Activated CD4-positive, alpha-beta T cell treated with anti-CD3 and anti-CD28 coated beads for 36 hours (primary cell): ENCODE results near the gene RPL22. TPM values are rescaled to one million over a fixed set of nuclear protein-coding genes. Genes with fewer than 3 reads are reported as not detected.

Source experiments
- ATAC-seq: fragments of 200-7000 bp; cut with Tn5 transposase; one replicate; pipeline ENCODE4 v1.10.0; 2021; ENCODE audit warnings: mild to moderate bottlenecking, moderate library complexity
- CTCF ChIA-PET: fragments of 350-600 bp; sonication (Branson Sonifier 250); formaldehyde crosslinking; loops from one replicate; lab custom pipeline; 2021; ENCODE audit warnings: antibody characterized with exemption; lab: Charles Lee
- POLR2A ChIA-PET: fragments of 350-600 bp; sonication (Branson Sonifier 250); formaldehyde crosslinking; loops from one replicate; lab custom pipeline; 2021; ENCODE audit warnings: antibody characterized with exemption, inconsistent platforms; lab: Charles Lee
- DNase-seq: peaks from one replicate; pipeline ENCODE4 v3.0.0-alpha.2; 2020
- H3K27ac Mint-ChIP-seq: one replicate; pipeline ENCODE4 v1.8.0; 2021; ENCODE audit warnings: mixed read lengths
- H3K27me3 Mint-ChIP-seq: one replicate; pipeline ENCODE4 v1.8.0; 2021; ENCODE audit warnings: mixed read lengths
- H3K36me3 Mint-ChIP-seq: one replicate; pipeline ENCODE4 v1.8.0; 2021; ENCODE audit warnings: low read depth, mixed read lengths
- H3K4me1 Mint-ChIP-seq: one replicate; pipeline ENCODE4 v1.8.0; 2021; ENCODE audit warnings: mixed read lengths
- H3K4me3 Mint-ChIP-seq: one replicate; pipeline ENCODE4 v1.8.0; 2021; ENCODE audit warnings: mild to moderate bottlenecking, moderate library complexity, mixed read lengths
- H3K9me3 Mint-ChIP-seq: one replicate; pipeline ENCODE4 v1.8.0; 2021; ENCODE audit warnings: low read depth, mixed read lengths
- intact Hi-C, 2 experiments: fragments of 100-400 bp; cut with DNase I in 1 of 2; cut with micrococcal nuclease in 1 of 2; formaldehyde crosslinking; loops; one replicate each; pipeline versions ENCODE4 v1.14.2 to v1.15.1; 2022 to 2024; cut with DNase I, micrococcal nuclease
- total RNA-seq, 2 experiments: library from RNA; stranded (reverse); gene quantifications; one replicate each; pipeline ENCODE4 v1.2.3, GENCODE V29; 2021

RPL22 gene
- total RNA-seq, 2 experiments from 2014 or later = 392 to 475 TPM

- intact Hi-C loops = no loop called here
- Mint-ChIP-seq H3K4me3 (no peak overlapping the region), H3K4me1 (no peaks in the 10 kb centered on the region), H3K36me3 (no peaks in the 10 kb centered on the region), H3K27ac (no peak overlapping the region), H3K9me3 (no peaks in the 10 kb centered on the region), H3K27me3 (peaks cover 13% of the 10 kb centered on the region)
- DNase-seq (no peak), ATAC-seq (no peak)
- POLR2A ChIA-PET = no interaction called here
- CTCF ChIA-PET = no interaction called here
Measured at GRCh38 chr1:6163191-6163972, 36.0 kb downstream of the RPL22 start.

GRCh38 chr1:6162773-6163172 is 36.6 kb downstream of the RPL22 start:
- ChIA-PET CTCF (no interaction called here), POLR2A (no interaction called here)
- H3K36me3 Mint-ChIP-seq = no peaks in the 10 kb centered on the region
- no peak overlapping the region for H3K4me3 Mint-ChIP-seq
- no peak overlapping the region for H3K27ac Mint-ChIP-seq
- H3K27me3 Mint-ChIP-seq = peaks cover 14% of the 10 kb centered on the region
- intact Hi-C loops = no loop called here
- H3K9me3 Mint-ChIP-seq = no peaks in the 10 kb centered on the region
- peaks cover 4% of the 10 kb centered on the region for H3K4me1 Mint-ChIP-seq
- no peak for ATAC-seq
- DNase-seq = no peak

- no peaks in the 10 kb centered on the region for H3K9me3 Mint-ChIP-seq
- peaks cover 14% of the 10 kb centered on the region for H3K27me3 Mint-ChIP-seq
- H3K27ac Mint-ChIP-seq = no peak overlapping the region
- H3K4me3 Mint-ChIP-seq = no peak overlapping the region
- POLR2A ChIA-PET = no interaction called here
- no peaks in the 10 kb centered on the region for H3K36me3 Mint-ChIP-seq
- CTCF ChIA-PET = no interaction called here
- DNase-seq (no peak), ATAC-seq (no peak)
- intact Hi-C loops = no loop called here
- H3K4me1 Mint-ChIP-seq = peaks cover 8% of the 10 kb centered on the region
Measured at GRCh38 chr1:6162341-6162740, 37.1 kb downstream of the RPL22 start.

GRCh38 chr1:6158181-6158580 is 41.2 kb downstream of the RPL22 start:
- intact Hi-C loops = no loop called here
- Mint-ChIP-seq H3K27ac (no peak overlapping the region), H3K27me3 (peaks cover 12% of the 10 kb centered on the region), H3K9me3 (no peaks in the 10 kb centered on the region), H3K4me3 (no peak overlapping the region), H3K4me1 (peaks cover 10% of the 10 kb centered on the region), H3K36me3 (no peaks in the 10 kb centered on the region)
- ChIA-PET POLR2A (no interaction called here), CTCF (no interaction called here)
- ATAC-seq (no peak), DNase-seq (no peak)

GRCh38 chr1:6157528-6158174 is 41.7 kb downstream of the RPL22 start:
- ChIA-PET POLR2A (no interaction called here), CTCF (interaction anchor here (0.6 kb wide), 1 partner anchor 66 kb away, joined by 3 read pairs; no protein-coding TSS in a partner anchor)
- peak; percentile 93 for ATAC-seq
- intact Hi-C loops = no loop called here
- Mint-ChIP-seq H3K36me3 (no peaks in the 10 kb centered on the region), H3K9me3 (no peaks in the 10 kb centered on the region), H3K27ac (no peak overlapping the region), H3K4me3 (no peak overlapping the region), H3K27me3 (peaks cover 12% of the 10 kb centered on the region), H3K4me1 (peaks cover 10% of the 10 kb centered on the region)
- DNase-seq = peak; percentile 75

- Mint-ChIP-seq H3K27me3 (peaks cover 12% of the 10 kb centered on the region), H3K4me3 (no peak overlapping the region), H3K9me3 (no peaks in the 10 kb centered on the region), H3K36me3 (no peaks in the 10 kb centered on the region), H3K4me1 (peaks cover 10% of the 10 kb centered on the region), H3K27ac (no peak overlapping the region)
- ChIA-PET POLR2A (no interaction called here), CTCF (interaction anchor here (0.6 kb wide), 1 partner anchor 65 kb away, joined by 3 read pairs; no protein-coding TSS in a partner anchor)
- intact Hi-C loops = no loop called here
- DNase-seq (no peak), ATAC-seq (peak; percentile 5)
Measured at GRCh38 chr1:6157132-6157527, 42.3 kb downstream of the RPL22 start.

GRCh38 chr1:6154525-6155319 is 44.7 kb downstream of the RPL22 start:
- intact Hi-C loops = no loop called here
- H3K4me1 Mint-ChIP-seq = peaks cover 10% of the 10 kb centered on the region
- H3K27ac Mint-ChIP-seq = no peak overlapping the region
- CTCF ChIA-PET = no interaction called here
- no peaks in the 10 kb centered on the region for H3K36me3 Mint-ChIP-seq
- H3K9me3 Mint-ChIP-seq = no peaks in the 10 kb centered on the region
- ATAC-seq = no peak
- no peak overlapping the region for H3K4me3 Mint-ChIP-seq
- H3K27me3 Mint-ChIP-seq = peaks cover 7% of the 10 kb centered on the region
- POLR2A ChIA-PET = no interaction called here
- DNase-seq = no peak

- peaks cover 12% of the 10 kb centered on the region for H3K4me1 Mint-ChIP-seq
- ATAC-seq = no peak
- no peak for DNase-seq
- ChIA-PET POLR2A (no interaction called here), CTCF (no interaction called here)
- H3K36me3 Mint-ChIP-seq = no peaks in the 10 kb centered on the region
- H3K27ac Mint-ChIP-seq = no peak overlapping the region
- H3K27me3 Mint-ChIP-seq = peaks cover 2% of the 10 kb centered on the region
- H3K9me3 Mint-ChIP-seq = no peaks in the 10 kb centered on the region
- no peak overlapping the region for H3K4me3 Mint-ChIP-seq
- intact Hi-C loops = no loop called here
Measured at GRCh38 chr1:6152882-6153281, 46.5 kb downstream of the RPL22 start.

GRCh38 chr1:6152181-6152580 is 47.2 kb downstream of the RPL22 start:
- Mint-ChIP-seq H3K36me3 (no peaks in the 10 kb centered on the region), H3K27me3 (peaks cover 2% of the 10 kb centered on the region), H3K9me3 (no peaks in the 10 kb centered on the region), H3K4me1 (peaks cover 6% of the 10 kb centered on the region), H3K27ac (no peak overlapping the region), H3K4me3 (no peak overlapping the region)
- CTCF ChIA-PET = no interaction called here
- DNase-seq = no peak
- intact Hi-C loops = no loop called here
- POLR2A ChIA-PET = no interaction called here
- no peak for ATAC-seq

- ChIA-PET POLR2A (no interaction called here), CTCF (no interaction called here)
- Mint-ChIP-seq H3K4me1 (peaks cover 6% of the 10 kb centered on the region), H3K4me3 (no peak overlapping the region), H3K27me3 (peaks cover 4% of the 10 kb centered on the region), H3K9me3 (no peaks in the 10 kb centered on the region), H3K27ac (no peak overlapping the region), H3K36me3 (no peaks in the 10 kb centered on the region)
- DNase-seq = no peak
- no peak for ATAC-seq
- intact Hi-C loops = no loop called here
Measured at GRCh38 chr1:6151291-6151822, 48.0 kb downstream of the RPL22 start.

- ATAC-seq (no peak), DNase-seq (no peak)
- CTCF ChIA-PET = no interaction called here
- Mint-ChIP-seq H3K9me3 (no peaks in the 10 kb centered on the region), H3K4me1 (peaks cover 6% of the 10 kb centered on the region), H3K27ac (no peak overlapping the region), H3K4me3 (no peak overlapping the region), H3K36me3 (no peaks in the 10 kb centered on the region), H3K27me3 (peaks cover 7% of the 10 kb centered on the region)
- intact Hi-C loops = no loop called here
- POLR2A ChIA-PET = no interaction called here
Measured at GRCh38 chr1:6150006-6150938, 49.1 kb downstream of the RPL22 start.
